GM19397 (cell line): ENCODE results near the gene APOF.
"Not testable (repeated sequence)": the region's sequence is repeated elsewhere in the genome, so short reads cannot be mapped to it uniquely, and the experiment has no call there.

Source experiments
- ATAC-seq: cut with Tn5 transposase; IDR thresholded peaks from one replicate; pipeline ENCODE4 v1.9.1; 2021; ENCODE audit warnings: mild to moderate bottlenecking, moderate library complexity; ENCODE audit not compliant: unreplicated experiment

Gene APOF

GRCh38 chr12:56333679-56334489 is 28.8 kb downstream of the APOF start, which contains the start of gene PAN2:
PAN2 (minus strand) TSS chr12:56334000; CDS start chr12:56333094, 906 bp downstream.
- ATAC-seq, result peak; percentile 91

GRCh38 chr12:56333197-56333678 is 29.4 kb downstream of the APOF start:
- ATAC-seq, result no peak

- ATAC-seq, result no peak
Observed at GRCh38 chr12:56332512-56333196, 30.0 kb downstream of the APOF start.

GRCh38 chr12:56330936-56331490 is 31.6 kb downstream of the APOF start:
- no peak for ATAC-seq

GRCh38 chr12:56326533-56326932 is 36.1 kb downstream of the APOF start:
- no peak for ATAC-seq

GRCh38 chr12:56326126-56326525 is 36.5 kb downstream of the APOF start:
- ATAC-seq, result no peak

GRCh38 chr12:56324206-56324605 is 38.5 kb downstream of the APOF start:
- no peak for ATAC-seq

- not testable (repeated sequence) for ATAC-seq
Observed at GRCh38 chr12:56321610-56322009, 41.0 kb downstream of the APOF start.

- no peak for ATAC-seq
Observed at GRCh38 chr12:56321027-56321426, 41.6 kb downstream of the APOF start.

GRCh38 chr12:56317675-56318074 is 45.0 kb downstream of the APOF start:
- ATAC-seq, result no peak

GRCh38 chr12:56315622-56316473 is 46.8 kb downstream of the APOF start, which contains the start of gene CNPY2:
CNPY2 (minus strand) TSS chr12:56315988; CDS start chr12:56315217, 771 bp downstream.
- peak; percentile 87 for ATAC-seq

GRCh38 chr12:56315249-56315621 is 47.4 kb downstream of the APOF start:
- no peak for ATAC-seq

GRCh38 chr12:56311003-56311402 is 51.7 kb downstream of the APOF start:
- ATAC-seq, result no peak
